NB4 (cell line): ENCODE measurements around the gene OR2T11.

Experiments
- CTCF ChIP-seq: IDR thresholded peaks from one replicate; pipeline ENCODE4 v1.5.1; 2012; ENCODE audit warnings: low read depth, low read length
- MAX ChIP-seq: IDR thresholded peaks from 2 replicates; pipeline ENCODE4 v1.6.1; 2011; ENCODE audit warnings: low read depth, low read length

GRCh38 chr1:248630551-248630950, 4.3 kb downstream of the OR2T11 start:
- TF ChIP-seq CTCF: no peak
- no peak for TF ChIP-seq MAX
